Measurements from ENCODE around the gene AZIN2. TPM values are rescaled to one million over a fixed set of nuclear protein-coding genes. Genes with fewer than 3 reads are reported as not detected.

AZIN2 gene
- total RNA-seq, 2 experiments from 2014 or later, result 11.0 to 12.0 TPM

- peaks cover 6% of the 10 kb centered on the region for H3K36me3 Mint-ChIP-seq (ENCODE audit: low read depth)
- ATAC-seq, result no peak
- no peaks in the 10 kb centered on the region for H3K9me3 Mint-ChIP-seq (ENCODE audit: insufficient read depth)
- H3K27me3 Mint-ChIP-seq (ENCODE audit: low read depth), result no peaks in the 10 kb centered on the region
- DNase-seq, result no peak
- H3K4me1 Mint-ChIP-seq (ENCODE audit: low read depth), result peaks cover 10% of the 10 kb centered on the region
- H3K27ac Mint-ChIP-seq, result no peak overlapping the region
- no peak overlapping the region for H3K4me3 Mint-ChIP-seq
- POLR2A ChIA-PET, result no interaction called here
- CTCF ChIA-PET, result no interaction called here
Observed at GRCh38 chr1:33155877-33156538, 75.1 kb downstream of the AZIN2 start.

DNA sequence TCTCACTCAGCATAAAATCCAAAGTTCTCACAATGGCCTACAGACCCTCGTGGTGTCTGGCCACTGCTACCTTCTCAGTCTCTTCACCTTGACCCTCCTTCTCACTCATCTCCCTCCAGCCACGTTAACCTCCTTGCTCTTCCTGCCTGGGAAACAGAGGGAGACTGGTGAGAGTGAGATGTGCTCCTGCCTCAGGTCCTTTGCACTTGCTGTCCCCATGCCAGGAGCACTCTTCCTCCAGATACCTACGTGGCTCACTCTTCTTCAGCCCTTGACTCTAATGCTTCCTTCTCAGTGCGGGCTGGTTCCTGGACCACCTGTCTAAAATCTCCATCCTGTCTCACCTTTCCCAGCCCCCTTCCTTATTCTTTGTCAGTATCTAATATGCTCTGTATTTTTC, 76.2 kb downstream of the AZIN2 start:
- Mint-ChIP-seq H3K27me3 (ENCODE audit: low read depth) (no peaks in the 10 kb centered on the region), H3K4me1 (ENCODE audit: low read depth) (peaks cover 10% of the 10 kb centered on the region), H3K27ac (peak overlapping the region; percentile 10), H3K36me3 (ENCODE audit: low read depth) (peaks cover 6% of the 10 kb centered on the region), H3K4me3 (no peak overlapping the region), H3K9me3 (ENCODE audit: insufficient read depth) (no peaks in the 10 kb centered on the region)
- ATAC-seq (no peak), DNase-seq (no peak)
- ChIA-PET CTCF (no interaction called here), POLR2A (no interaction called here)

DNA sequence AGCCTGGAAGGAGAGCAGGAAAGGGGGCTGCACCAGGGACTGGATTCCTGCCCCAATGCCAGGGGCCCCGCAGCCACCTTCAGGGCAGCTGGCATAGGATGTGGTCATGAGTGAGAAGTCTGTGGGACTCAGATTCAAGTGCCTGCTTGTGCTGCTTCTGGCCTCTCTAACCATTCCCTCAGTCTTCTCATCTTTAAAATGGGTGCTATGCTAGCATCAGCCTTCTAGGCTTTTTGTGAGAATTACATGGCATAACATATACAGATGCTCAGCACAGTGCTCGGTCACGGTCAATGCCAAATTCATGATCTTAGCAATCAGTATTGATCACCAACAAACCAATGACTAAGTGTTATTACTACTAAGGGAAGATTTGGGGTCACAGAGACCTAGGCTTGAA, 77.4 kb downstream of the AZIN2 start:
- Mint-ChIP-seq H3K27me3 (ENCODE audit: low read depth) (no peaks in the 10 kb centered on the region), H3K27ac (no peak overlapping the region), H3K36me3 (ENCODE audit: low read depth) (peaks cover 6% of the 10 kb centered on the region), H3K4me1 (ENCODE audit: low read depth) (peaks cover 1% of the 10 kb centered on the region), H3K4me3 (no peak overlapping the region), H3K9me3 (ENCODE audit: insufficient read depth) (no peaks in the 10 kb centered on the region)
- ATAC-seq, result no peak
- ChIA-PET POLR2A (no interaction called here), CTCF (interaction anchor here (0.7 kb wide), 1 partner anchor 137 kb away, joined by 3 read pairs; no protein-coding TSS in a partner anchor)
- DNase-seq, result no peak

GRCh38 chr1:33159577-33159976, 78.6 kb downstream of the AZIN2 start:
- H3K27ac Mint-ChIP-seq, result no peak overlapping the region
- CTCF ChIA-PET, result no interaction called here
- no peak for DNase-seq

GRCh38 chr1:33161061-33161681, 80.2 kb downstream of the AZIN2 start:
- Mint-ChIP-seq H3K27me3 (ENCODE audit: low read depth) (no peaks in the 10 kb centered on the region), H3K36me3 (ENCODE audit: low read depth) (peaks cover 8% of the 10 kb centered on the region)
- POLR2A ChIA-PET, result interaction anchor here (0.7 kb wide), 1 partner anchor 188 kb away, joined by 3 read pairs; no protein-coding TSS in a partner anchor

More at GRCh38 chr1:33159577-33159976, 78.6 kb downstream of the AZIN2 start:
- H3K4me1 Mint-ChIP-seq (ENCODE audit: low read depth), result no peaks in the 10 kb centered on the region
- peaks cover 3% of the 10 kb centered on the region for H3K36me3 Mint-ChIP-seq (ENCODE audit: low read depth)
- H3K9me3 Mint-ChIP-seq (ENCODE audit: insufficient read depth), result no peaks in the 10 kb centered on the region
- no peaks in the 10 kb centered on the region for H3K27me3 Mint-ChIP-seq (ENCODE audit: low read depth)
- H3K4me3 Mint-ChIP-seq, result no peak overlapping the region
- POLR2A ChIA-PET, result no interaction called here
- ATAC-seq, result no peak

DNA sequence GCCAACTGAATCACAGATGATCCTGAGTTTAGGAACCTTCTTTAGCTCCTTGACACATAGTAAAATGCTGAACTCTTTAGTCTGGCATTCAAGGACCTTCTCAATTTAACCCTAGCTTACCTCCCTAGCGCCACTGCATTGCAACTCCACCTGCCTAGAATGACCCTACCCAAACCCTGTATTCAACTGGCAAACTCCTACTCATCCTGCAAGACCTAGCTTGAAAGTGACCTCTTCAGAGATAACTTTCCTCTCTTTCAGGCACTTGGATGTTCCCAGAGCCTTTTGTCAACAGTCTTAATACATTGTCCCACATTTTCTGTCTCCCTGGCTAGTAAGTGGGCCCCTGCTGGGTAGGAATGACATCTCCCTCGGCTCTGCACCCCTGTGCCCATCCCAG, 81.2 kb downstream of the AZIN2 start:
- Mint-ChIP-seq H3K4me3 (no peak overlapping the region), H3K9me3 (ENCODE audit: insufficient read depth) (no peaks in the 10 kb centered on the region), H3K36me3 (ENCODE audit: low read depth) (peaks cover 8% of the 10 kb centered on the region), H3K27ac (no peak overlapping the region), H3K4me1 (ENCODE audit: low read depth) (no peaks in the 10 kb centered on the region), H3K27me3 (ENCODE audit: low read depth) (no peaks in the 10 kb centered on the region)
- POLR2A ChIA-PET, result interaction anchor here (0.7 kb wide), 1 partner anchor 187 kb away, joined by 3 read pairs; no protein-coding TSS in a partner anchor
- CTCF ChIA-PET, result no interaction called here
- DNase-seq (no peak), ATAC-seq (no peak)

More at GRCh38 chr1:33161061-33161681, 80.2 kb downstream of the AZIN2 start:
- Mint-ChIP-seq H3K9me3 (ENCODE audit: insufficient read depth) (no peaks in the 10 kb centered on the region), H3K4me1 (ENCODE audit: low read depth) (no peaks in the 10 kb centered on the region), H3K27ac (no peak overlapping the region), H3K4me3 (no peak overlapping the region)
- DNase-seq (no peak), ATAC-seq (no peak)
- CTCF ChIA-PET, result no interaction called here

DNA sequence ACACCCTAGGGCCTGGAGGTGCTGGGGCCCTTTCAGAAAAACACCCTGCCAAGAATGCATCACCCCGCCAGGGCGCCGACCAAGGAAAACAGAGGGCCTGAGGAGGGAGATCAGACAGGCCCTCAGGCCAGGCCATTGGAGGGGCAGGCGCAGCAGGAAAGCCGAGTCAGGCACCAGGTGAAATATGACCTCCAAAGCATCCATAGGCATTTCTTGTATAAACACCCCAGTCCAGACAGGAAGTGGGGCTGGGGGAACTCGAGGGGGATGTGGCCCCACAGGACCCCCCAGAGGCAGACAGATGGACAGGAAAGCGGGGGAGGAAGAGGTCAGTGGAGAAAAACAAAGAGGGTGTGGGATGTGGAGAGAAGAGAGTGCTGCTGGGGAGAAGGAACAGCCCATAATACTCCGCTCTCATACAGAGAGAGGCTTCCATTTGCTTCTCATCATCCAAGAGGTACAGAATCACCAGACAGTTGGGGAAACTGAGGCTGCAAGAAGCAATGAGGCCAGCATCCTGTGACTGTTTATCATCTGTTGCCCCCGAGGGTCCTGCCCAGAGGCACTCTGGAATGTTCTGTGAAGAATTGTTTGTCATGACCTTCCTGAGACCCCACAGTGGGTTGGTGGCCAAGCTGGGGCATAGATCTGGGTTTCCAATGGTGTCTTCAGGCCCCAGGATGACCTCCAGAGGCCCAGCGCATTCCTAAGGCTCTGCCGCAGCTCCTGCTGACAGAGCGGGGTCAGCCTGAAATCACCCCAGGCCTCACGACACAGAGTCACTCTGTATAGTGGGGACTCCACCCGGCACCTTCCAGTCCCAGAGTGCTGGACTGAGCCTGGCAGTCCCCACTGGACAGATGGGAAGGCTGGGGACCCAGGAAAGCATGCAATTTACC, 82.9 kb downstream of the AZIN2 start:
- peaks cover 5% of the 10 kb centered on the region for H3K36me3 Mint-ChIP-seq (ENCODE audit: low read depth)
- no peaks in the 10 kb centered on the region for H3K9me3 Mint-ChIP-seq (ENCODE audit: insufficient read depth)
- no peak overlapping the region for H3K4me3 Mint-ChIP-seq
- DNase-seq (no peak), ATAC-seq (no peak)
- CTCF ChIA-PET, result no interaction called here
- H3K4me1 Mint-ChIP-seq (ENCODE audit: low read depth), result no peaks in the 10 kb centered on the region
- POLR2A ChIA-PET, result interaction anchor here (0.6 kb wide), 1 partner anchor 878 kb away, joined by 3 read pairs; no protein-coding TSS in a partner anchor
- no peak overlapping the region for H3K27ac Mint-ChIP-seq
- no peaks in the 10 kb centered on the region for H3K27me3 Mint-ChIP-seq (ENCODE audit: low read depth)

- Mint-ChIP-seq H3K27me3 (ENCODE audit: low read depth) (no peaks in the 10 kb centered on the region), H3K36me3 (ENCODE audit: low read depth) (peaks cover 5% of the 10 kb centered on the region), H3K27ac (no peak overlapping the region), H3K9me3 (ENCODE audit: insufficient read depth) (no peaks in the 10 kb centered on the region), H3K4me1 (ENCODE audit: low read depth) (no peaks in the 10 kb centered on the region), H3K4me3 (no peak overlapping the region)
- DNase-seq (no peak), ATAC-seq (no peak)
- CTCF ChIA-PET, result no interaction called here
- POLR2A ChIA-PET, result no interaction called here
Observed at GRCh38 chr1:33165209-33165608, 84.3 kb downstream of the AZIN2 start.

GRCh38 chr1:33165809-33166208, 84.9 kb downstream of the AZIN2 start:
- DNase-seq (no peak), ATAC-seq (no peak)
- Mint-ChIP-seq H3K27me3 (ENCODE audit: low read depth) (no peaks in the 10 kb centered on the region), H3K4me3 (no peak overlapping the region), H3K27ac (no peak overlapping the region), H3K36me3 (ENCODE audit: low read depth) (peaks cover 5% of the 10 kb centered on the region), H3K9me3 (ENCODE audit: insufficient read depth) (no peaks in the 10 kb centered on the region), H3K4me1 (ENCODE audit: low read depth) (no peaks in the 10 kb centered on the region)
- CTCF ChIA-PET, result no interaction called here
- POLR2A ChIA-PET, result interaction anchor here (0.7 kb wide), 1 partner anchor 267 kb away, joined by 3 read pairs; no protein-coding TSS in a partner anchor

- no peak overlapping the region for H3K4me3 Mint-ChIP-seq
- H3K27ac Mint-ChIP-seq, result no peak overlapping the region
- H3K4me1 Mint-ChIP-seq (ENCODE audit: low read depth), result peaks cover 5% of the 10 kb centered on the region
- peaks cover 5% of the 10 kb centered on the region for H3K36me3 Mint-ChIP-seq (ENCODE audit: low read depth)
- POLR2A ChIA-PET, result no interaction called here
- H3K27me3 Mint-ChIP-seq (ENCODE audit: low read depth), result no peaks in the 10 kb centered on the region
- ATAC-seq (no peak), DNase-seq (no peak)
- H3K9me3 Mint-ChIP-seq (ENCODE audit: insufficient read depth), result no peaks in the 10 kb centered on the region
- CTCF ChIA-PET, result no interaction called here
Observed at GRCh38 chr1:33167650-33168447, 86.9 kb downstream of the AZIN2 start.

- Mint-ChIP-seq H3K4me3 (no peak overlapping the region), H3K27ac (no peak overlapping the region), H3K27me3 (ENCODE audit: low read depth) (no peaks in the 10 kb centered on the region), H3K9me3 (ENCODE audit: insufficient read depth) (no peaks in the 10 kb centered on the region), H3K4me1 (ENCODE audit: low read depth) (peaks cover 5% of the 10 kb centered on the region), H3K36me3 (ENCODE audit: low read depth) (peaks cover 5% of the 10 kb centered on the region)
- DNase-seq, result no peak
- ATAC-seq, result no peak
- ChIA-PET POLR2A (no interaction called here), CTCF (interaction anchor here (1.0 kb wide), 1 partner anchor 42 kb away, joined by 3 read pairs; no protein-coding TSS in a partner anchor)
Observed at GRCh38 chr1:33168556-33169289, 87.8 kb downstream of the AZIN2 start.
